Lower lobe of right lung (tissue), 2 donors: ENCODE measurements around the gene ATRN. TPM values are rescaled to one million over a fixed set of nuclear protein-coding genes. Genes with fewer than 3 reads are reported as not detected.
"Not testable (repeated sequence)": the region's sequence is repeated elsewhere in the genome, so short reads cannot be mapped to it uniquely, and the experiment has no call there.

Experiments used
- ATAC-seq, 2 donors: fragments of 200-7000 bp; cut with Tn5 transposase; one replicate each; pipeline ENCODE4 v1.9.1; 2020 to 2022; ENCODE audit warnings: mild to moderate bottlenecking in 2 of 2, moderate library complexity in 2 of 2
- DNase-seq: peaks from one replicate; pipeline ENCODE4 v3.0.0-alpha.2; 2020
- H3K27ac ChIP-seq: fragments of 200-600 bp; one replicate; pipeline ENCODE4 v1.8.0; 2022
- H3K27me3 ChIP-seq: fragments of 200-600 bp; one replicate; pipeline ENCODE4 v1.8.0; 2022; ENCODE audit warnings: low read depth
- H3K36me3 ChIP-seq: fragments of 200-600 bp; one replicate; pipeline ENCODE4 v1.8.0; 2022; ENCODE audit warnings: mild to moderate bottlenecking
- H3K4me1 ChIP-seq: fragments of 200-600 bp; one replicate; pipeline ENCODE4 v1.8.0; 2022
- H3K4me3 ChIP-seq: fragments of 200-600 bp; one replicate; pipeline ENCODE4 v1.8.0; 2022; ENCODE audit warnings: mild to moderate bottlenecking
- H3K9me3 ChIP-seq: fragments of 200-600 bp; one replicate; pipeline ENCODE4 v1.8.0; 2022
- CTCF ChIP-seq: fragments of 200-600 bp; IDR thresholded peaks from one replicate; pipeline ENCODE4 v1.8.0; 2022; ENCODE audit warnings: antibody characterized with exemption, mild to moderate bottlenecking
- intact Hi-C: fragments of 100-400 bp; cut with DNase I; formaldehyde crosslinking; loops from one replicate; pipeline ENCODE4 v1.11.0; 2022
- total RNA-seq: library from RNA; stranded (reverse); fragmentation: NEBNext Ultra II Directional; extraction: Animal tissue kit (Norgen Biotek cat#: 25700); gene quantifications from one replicate; pipeline ENCODE4 v1.2.1, GENCODE V29; 2021
- donor health status: DM: no; HTN: yes; CAD: no; lungs with severe emphysema.

Gene ATRN
- total RNA-seq, 1 donor from 2014 or later: 29.2 TPM

GRCh38 chr20:3521852-3522740 lies 51.3 kb downstream of the ATRN start:
- H3K4me1 ChIP-seq: no peaks in the 10 kb centered on the region
- no peak overlapping the region for H3K27ac ChIP-seq
- no peak for DNase-seq
- H3K9me3 ChIP-seq: no peaks in the 10 kb centered on the region
- no peaks in the 10 kb centered on the region for H3K27me3 ChIP-seq
- H3K36me3 ChIP-seq: no peaks in the 10 kb centered on the region
- intact Hi-C loops: no loop called here
- ATAC-seq: no peak
- H3K4me3 ChIP-seq: no peak overlapping the region
- TF ChIP-seq CTCF: no peak

GRCh38 chr20:3524696-3525095 lies 53.9 kb downstream of the ATRN start:
- H3K36me3 ChIP-seq, H3K4me3 ChIP-seq, H3K4me1 ChIP-seq, intact Hi-C loops, H3K9me3 ChIP-seq, DNase-seq, H3K27ac ChIP-seq, H3K27me3 ChIP-seq, ATAC-seq: not testable (repeated sequence)

GRCh38 chr20:3532089-3532615 lies 61.3 kb downstream of the ATRN start:
- no peaks in the 10 kb centered on the region for H3K27me3 ChIP-seq
- no peak for DNase-seq
- no peaks in the 10 kb centered on the region for H3K36me3 ChIP-seq
- H3K4me1 ChIP-seq: no peaks in the 10 kb centered on the region
- H3K9me3 ChIP-seq: no peaks in the 10 kb centered on the region
- no peak overlapping the region for H3K4me3 ChIP-seq
- ATAC-seq: no peak
- no peak for TF ChIP-seq CTCF
- intact Hi-C loops: no loop called here
- H3K27ac ChIP-seq: no peak overlapping the region

- H3K27ac ChIP-seq, ATAC-seq, H3K9me3 ChIP-seq, intact Hi-C loops, H3K4me1 ChIP-seq, H3K36me3 ChIP-seq, H3K27me3 ChIP-seq, DNase-seq, H3K4me3 ChIP-seq: not testable (repeated sequence)
Observed at GRCh38 chr20:3537733-3538132, 66.9 kb downstream of the ATRN start.

- no peak for ATAC-seq
Observed at GRCh38 chr20:3539311-3540107, 68.7 kb downstream of the ATRN start.

More at GRCh38 chr20:3539311-3540107, 68.7 kb downstream of the ATRN start:
- Histone ChIP-seq H3K36me3 (no peaks in the 10 kb centered on the region), H3K9me3 (no peaks in the 10 kb centered on the region), H3K4me3 (no peak overlapping the region), H3K27me3 (no peaks in the 10 kb centered on the region), H3K4me1 (no peaks in the 10 kb centered on the region), H3K27ac (no peak overlapping the region)
- intact Hi-C loops: no loop called here
- TF ChIP-seq CTCF: no peak
- no peak for DNase-seq
